GM10248 (cell line): Measurements from ENCODE around the gene MAML2.

ENCODE experiments used
- CTCF ChIA-PET: fragments of 300-600 bp; sonication (Branson Sonifier 250); formaldehyde crosslinking; extraction: SDS; loops from one replicate; lab custom pipeline; 2021; ENCODE audit warnings: antibody characterized with exemption; lab: Yijun Ruan, JAX
- POLR2A ChIA-PET: fragments of 350-650 bp; sonication (Branson Sonifier 250); formaldehyde crosslinking; extraction: SDS; loops from one replicate; lab custom pipeline; 2020; ENCODE audit warnings: antibody characterized with exemption; lab: Yijun Ruan, JAX
- DNase-seq: peaks from one replicate; pipeline ENCODE4 v3.0.0; 2012; ENCODE audit errors: extremely low spot score
- TF ChIP-seq, protein P1 (sequence below): IDR thresholded peaks from 2 replicates; pipeline ENCODE4 v1.5.1; 2012; ENCODE audit warnings: mild to moderate bottlenecking, low read depth; ENCODE audit errors: extremely low read depth, missing control alignments, control extremely low read depth

The MAML2 gene

GRCh38 chr11:96267001-96267495 lies 75.9 kb downstream of the MAML2 start:
- TF ChIP-seq, protein P1, sequence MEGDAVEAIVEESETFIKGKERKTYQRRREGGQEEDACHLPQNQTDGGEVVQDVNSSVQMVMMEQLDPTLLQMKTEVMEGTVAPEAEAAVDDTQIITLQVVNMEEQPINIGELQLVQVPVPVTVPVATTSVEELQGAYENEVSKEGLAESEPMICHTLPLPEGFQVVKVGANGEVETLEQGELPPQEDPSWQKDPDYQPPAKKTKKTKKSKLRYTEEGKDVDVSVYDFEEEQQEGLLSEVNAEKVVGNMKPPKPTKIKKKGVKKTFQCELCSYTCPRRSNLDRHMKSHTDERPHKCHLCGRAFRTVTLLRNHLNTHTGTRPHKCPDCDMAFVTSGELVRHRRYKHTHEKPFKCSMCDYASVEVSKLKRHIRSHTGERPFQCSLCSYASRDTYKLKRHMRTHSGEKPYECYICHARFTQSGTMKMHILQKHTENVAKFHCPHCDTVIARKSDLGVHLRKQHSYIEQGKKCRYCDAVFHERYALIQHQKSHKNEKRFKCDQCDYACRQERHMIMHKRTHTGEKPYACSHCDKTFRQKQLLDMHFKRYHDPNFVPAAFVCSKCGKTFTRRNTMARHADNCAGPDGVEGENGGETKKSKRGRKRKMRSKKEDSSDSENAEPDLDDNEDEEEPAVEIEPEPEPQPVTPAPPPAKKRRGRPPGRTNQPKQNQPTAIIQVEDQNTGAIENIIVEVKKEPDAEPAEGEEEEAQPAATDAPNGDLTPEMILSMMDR: no peak
- POLR2A ChIA-PET: no interaction called here
- CTCF ChIA-PET: interaction anchor here (1.1 to 2.3 kb wide), 5 partner anchors 11 to 76 kb away, joined by 3 to 11 read pairs (median 6); partner anchors contain the start of gene MAML2
- no peak for DNase-seq

- TF ChIP-seq, protein P1: no peak
- CTCF ChIA-PET: interaction anchor here (0.7 to 3.2 kb wide), 8 partner anchors 10 to 77 kb away, joined by 3 to 15 read pairs (median 6); partner anchors contain the start of gene MAML2
- POLR2A ChIA-PET: no interaction called here
- no peak for DNase-seq
Measured at GRCh38 chr11:96265972-96266371, 77.0 kb downstream of the MAML2 start.

- ChIA-PET POLR2A (no interaction called here), CTCF (interaction anchor here (1.2 to 3.2 kb wide), 4 partner anchors 10 to 78 kb away, joined by 3 to 15 read pairs (median 6); partner anchors contain the start of gene MAML2)
- TF ChIP-seq, protein P1: no peak
- no peak for DNase-seq
Measured at GRCh38 chr11:96265220-96265737, 77.7 kb downstream of the MAML2 start.

- TF ChIP-seq, protein P1: no peak
- POLR2A ChIA-PET: no interaction called here
- CTCF ChIA-PET: interaction anchor here (1.1 to 3.2 kb wide), 5 partner anchors 9 to 137 kb away, joined by 3 to 15 read pairs (median 6); partner anchors contain the start of gene MAML2
- DNase-seq: no peak
Measured at GRCh38 chr11:96264364-96264763, 78.6 kb downstream of the MAML2 start.

GRCh38 chr11:96263238-96263763 lies 79.7 kb downstream of the MAML2 start:
- no peak for DNase-seq
- TF ChIP-seq, protein P1: no peak
- POLR2A ChIA-PET: no interaction called here
- CTCF ChIA-PET: interaction anchor here (1.4 to 3.2 kb wide), 3 partner anchors 8 to 80 kb away, joined by 4 to 15 read pairs (median 6); partner anchors contain the start of gene MAML2

DNA sequence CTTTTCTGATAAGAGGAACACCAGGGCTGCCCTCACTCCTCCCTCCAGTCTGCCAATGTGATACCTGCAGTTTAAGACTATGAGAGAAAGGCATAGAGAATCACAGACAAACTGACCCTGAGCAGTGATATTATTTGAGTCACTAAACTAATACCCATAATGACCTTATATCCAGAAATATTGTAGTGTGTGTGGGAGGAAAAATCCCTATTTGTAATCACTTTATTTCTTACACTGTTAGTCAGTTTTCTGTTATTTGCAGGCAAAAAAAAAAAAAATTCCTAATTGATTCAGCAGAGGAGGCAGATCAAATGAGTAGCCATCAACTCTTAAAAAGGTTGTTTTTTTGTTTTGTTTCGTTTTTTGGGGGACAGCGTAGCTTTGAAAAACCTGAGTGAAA lies 82.5 kb downstream of the MAML2 start:
- ChIA-PET CTCF (interaction anchor here (1.0 kb wide), 1 partner anchor 38 kb away, joined by 3 read pairs; no protein-coding TSS in a partner anchor), POLR2A (no interaction called here)
- TF ChIP-seq, protein P1: no peak
- DNase-seq: no peak
